ENCODE results near the gene CDK12.

DNA sequence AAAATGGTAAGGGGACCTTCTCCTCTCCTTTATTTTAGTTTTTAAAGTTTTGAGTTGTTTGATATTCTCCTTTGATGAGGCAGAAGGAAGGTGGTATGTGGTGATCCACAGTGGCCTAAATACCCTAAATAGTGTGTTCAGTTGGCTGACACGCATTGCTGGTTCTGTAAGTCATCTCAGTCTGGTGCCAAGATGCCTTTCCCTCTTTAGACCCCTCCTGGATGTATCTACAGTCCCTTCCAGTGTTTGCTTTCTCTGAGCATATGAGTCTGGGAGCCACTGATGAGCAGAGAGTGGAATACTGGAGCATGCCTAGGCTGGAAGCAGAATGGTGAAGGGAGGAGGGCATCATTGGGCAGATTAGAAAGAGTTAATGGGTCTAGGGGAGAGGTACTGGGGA lies 81.9 kb downstream of the CDK12 start:
- TF ChIP-seq, protein P1, sequence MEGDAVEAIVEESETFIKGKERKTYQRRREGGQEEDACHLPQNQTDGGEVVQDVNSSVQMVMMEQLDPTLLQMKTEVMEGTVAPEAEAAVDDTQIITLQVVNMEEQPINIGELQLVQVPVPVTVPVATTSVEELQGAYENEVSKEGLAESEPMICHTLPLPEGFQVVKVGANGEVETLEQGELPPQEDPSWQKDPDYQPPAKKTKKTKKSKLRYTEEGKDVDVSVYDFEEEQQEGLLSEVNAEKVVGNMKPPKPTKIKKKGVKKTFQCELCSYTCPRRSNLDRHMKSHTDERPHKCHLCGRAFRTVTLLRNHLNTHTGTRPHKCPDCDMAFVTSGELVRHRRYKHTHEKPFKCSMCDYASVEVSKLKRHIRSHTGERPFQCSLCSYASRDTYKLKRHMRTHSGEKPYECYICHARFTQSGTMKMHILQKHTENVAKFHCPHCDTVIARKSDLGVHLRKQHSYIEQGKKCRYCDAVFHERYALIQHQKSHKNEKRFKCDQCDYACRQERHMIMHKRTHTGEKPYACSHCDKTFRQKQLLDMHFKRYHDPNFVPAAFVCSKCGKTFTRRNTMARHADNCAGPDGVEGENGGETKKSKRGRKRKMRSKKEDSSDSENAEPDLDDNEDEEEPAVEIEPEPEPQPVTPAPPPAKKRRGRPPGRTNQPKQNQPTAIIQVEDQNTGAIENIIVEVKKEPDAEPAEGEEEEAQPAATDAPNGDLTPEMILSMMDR (IDR thresholded peaks at IDR 0.05 in 2 of 3, conservative IDR thresholded peaks at IDR 0.05 in 1 of 3; ENCODE audit: borderline replicate concordance in 1 of 3, insufficient read depth in 1 of 3, low read depth in 2 of 3, low read length in 2 of 3) = no peak
- TF ChIP-seq POLR2AphosphoS5 (IDR thresholded peaks at IDR 0.05; ENCODE audit: low read depth, low read length) = no peak
- TF ChIP-seq POLR2A (IDR thresholded peaks at IDR 0.05; ENCODE audit: borderline replicate concordance, extremely low read depth, insufficient read depth, insufficient read length) = no peak
- no peak for TF ChIP-seq TCF7L2 (IDR thresholded peaks at IDR 0.05; ENCODE audit: borderline replicate concordance, extremely low read depth, insufficient read depth, insufficient read length)
- no peak for TF ChIP-seq JUND (IDR thresholded peaks at IDR 0.05)
